Gastroesophageal sphincter (tissue), 4 donors: ENCODE results near the gene RING1. TPM values are rescaled to one million over a fixed set of nuclear protein-coding genes. Genes with fewer than 3 reads are reported as not detected.

ENCODE experiments used
- ATAC-seq: fragments of 150-250 bp; one replicate; pipeline ENCODE4 v1.9.1; 2016; ENCODE audit warnings: mild to moderate bottlenecking, moderate library complexity
- H3K27ac ChIP-seq, 4 donors: fragments of 200-600 bp; sonication (generic) in 3 of 4; 1 replicate in 3 of 4; 2 replicates in 1 of 4; pipeline ENCODE4 v1.5.1; 2016 to 2019
- H3K27me3 ChIP-seq: fragments of 200-600 bp; sonication (generic); one replicate; pipeline ENCODE4 v1.5.1; 2019
- H3K36me3 ChIP-seq, 2 donors: fragments of 200-600 bp; sonication (generic); one replicate each; pipeline ENCODE4 v1.5.1; 2019; ENCODE audit warnings: control low read depth in 1 of 2
- H3K4me1 ChIP-seq, 3 donors: fragments of 200-600 bp; sonication (generic); 1 replicate in 2 of 3; 2 replicates in 1 of 3; pipeline ENCODE4 v1.5.1; 2016 to 2019; ENCODE audit warnings: control low read depth in 2 of 3
- H3K4me3 ChIP-seq, 2 donors: fragments of 200-600 bp; sonication (generic); one replicate each; pipeline ENCODE4 v1.5.1; 2019; ENCODE audit warnings: mild to moderate bottlenecking in 1 of 2, moderate library complexity in 1 of 2
- H3K9me3 ChIP-seq, 3 donors: fragments of 200-600 bp; sonication (generic); one replicate each; pipeline ENCODE4 v1.5.1; 2017 to 2019; ENCODE audit warnings: control low read depth in 2 of 3
- EP300 ChIP-seq: sonication (generic); formaldehyde crosslinking; IDR thresholded peaks from one replicate; pipeline ENCODE4 v1.6.1; 2017; ENCODE audit warnings: antibody characterized with exemption, mild to moderate bottlenecking
- POLR2A ChIP-seq, 2 donors: fragments of 450-650 bp; IDR thresholded peaks; one replicate each; pipeline ENCODE4 v1.6.1; 2017; ENCODE audit warnings: antibody characterized with exemption in 2 of 2, mild to moderate bottlenecking in 2 of 2, moderate library complexity in 1 of 2
- POLR2AphosphoS5 ChIP-seq: sonication (generic); formaldehyde crosslinking; IDR thresholded peaks from one replicate; pipeline ENCODE4 v1.6.1; 2017; ENCODE audit warnings: antibody characterized with exemption
- WGBS, 2 donors: methylation state at CpG; one replicate each; pipeline ENCODE4 v1.1.5; 2018; ENCODE audit warnings: low coverage in 1 of 2; 5-methylcytosine and 5-hydroxymethylcytosine counted together
- total RNA-seq, 4 donors: library from RNA; depleted of rRNA; stranded (reverse); fragments of >200 nt; gene quantifications; one replicate each; pipeline ENCODE4 v1.1.0, GENCODE V29; 2016
- TF ChIP-seq, protein P1 (sequence below), 4 experiments: fragments of 200-600 bp in 2 of 4; fragments of 450-650 bp in 2 of 4; sonication (generic) in 1 of 4; IDR thresholded peaks; one replicate each; pipeline ENCODE4 v1.5.1; 2017 to 2019; ENCODE audit warnings: antibody characterized with exemption in 4 of 4, mild to moderate bottlenecking in 2 of 4, moderate library complexity in 2 of 4

The RING1 gene
- total RNA-seq, 4 donors from 2014 or later: 12.5 to 23.8 (median 17.7) TPM

GRCh38 chr6:33198159-33198852 is 10.0 kb upstream of the RING1 start:
- H3K9me3 ChIP-seq: no peaks in the 10 kb centered on the region
- 47 to 79% methylated on average over 3 to 5 of the region's 6 CpGs for WGBS, 2 donors
- ATAC-seq: no peak
- H3K27me3 ChIP-seq: no peaks in the 10 kb centered on the region
- H3K4me3 ChIP-seq: no peak overlapping the region
- TF ChIP-seq EP300 (no peak), POLR2AphosphoS5 (no peak), POLR2A (IDR thresholded peaks at IDR 0.05) (no peak)
- TF ChIP-seq, protein P1, sequence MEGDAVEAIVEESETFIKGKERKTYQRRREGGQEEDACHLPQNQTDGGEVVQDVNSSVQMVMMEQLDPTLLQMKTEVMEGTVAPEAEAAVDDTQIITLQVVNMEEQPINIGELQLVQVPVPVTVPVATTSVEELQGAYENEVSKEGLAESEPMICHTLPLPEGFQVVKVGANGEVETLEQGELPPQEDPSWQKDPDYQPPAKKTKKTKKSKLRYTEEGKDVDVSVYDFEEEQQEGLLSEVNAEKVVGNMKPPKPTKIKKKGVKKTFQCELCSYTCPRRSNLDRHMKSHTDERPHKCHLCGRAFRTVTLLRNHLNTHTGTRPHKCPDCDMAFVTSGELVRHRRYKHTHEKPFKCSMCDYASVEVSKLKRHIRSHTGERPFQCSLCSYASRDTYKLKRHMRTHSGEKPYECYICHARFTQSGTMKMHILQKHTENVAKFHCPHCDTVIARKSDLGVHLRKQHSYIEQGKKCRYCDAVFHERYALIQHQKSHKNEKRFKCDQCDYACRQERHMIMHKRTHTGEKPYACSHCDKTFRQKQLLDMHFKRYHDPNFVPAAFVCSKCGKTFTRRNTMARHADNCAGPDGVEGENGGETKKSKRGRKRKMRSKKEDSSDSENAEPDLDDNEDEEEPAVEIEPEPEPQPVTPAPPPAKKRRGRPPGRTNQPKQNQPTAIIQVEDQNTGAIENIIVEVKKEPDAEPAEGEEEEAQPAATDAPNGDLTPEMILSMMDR (IDR thresholded peaks at IDR 0.05): no peak
- peak overlapping the region in 1 of 4 donors; percentile 15 for H3K27ac ChIP-seq
- H3K4me1 ChIP-seq: peaks cover 13 to 56% (median 20%) of the 10 kb centered on the region in 3 donors
- peaks cover 0 to 56% of the 10 kb centered on the region in 2 donors for H3K36me3 ChIP-seq

DNA sequence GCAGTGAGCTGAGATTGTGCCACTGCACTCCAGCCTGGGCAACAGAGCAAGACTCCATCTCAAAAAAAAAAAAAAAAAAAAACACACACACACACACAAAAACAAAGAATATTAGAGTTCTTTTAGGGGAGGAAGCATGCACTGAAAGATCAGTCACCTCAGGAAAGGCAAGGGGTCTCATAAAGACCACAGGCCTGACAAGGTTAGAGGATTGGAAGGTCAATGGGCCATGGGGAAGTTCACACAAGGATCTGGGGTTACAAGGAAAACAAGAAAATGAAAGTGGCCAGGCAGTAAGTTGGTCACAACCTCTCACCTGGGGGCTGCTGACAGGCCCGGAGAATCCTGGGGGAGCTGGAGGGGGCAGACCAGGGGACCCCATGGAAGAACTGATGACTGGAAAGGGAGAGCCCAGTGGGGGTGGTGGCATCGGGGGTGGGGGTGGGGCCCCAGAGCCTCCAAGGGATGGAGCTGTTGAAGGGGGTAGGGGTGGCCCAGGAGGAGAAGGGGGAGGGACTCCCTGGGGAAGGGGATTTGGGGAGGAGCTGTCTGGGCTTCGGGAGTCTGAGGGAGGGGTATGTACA is 9.4 kb upstream of the RING1 start:
- no peak for ATAC-seq
- Histone ChIP-seq H3K27ac (peak overlapping the region in 3 of 4 donors; percentile 94 to 96 (median 94)), H3K4me1 (peaks cover 13 to 58% (median 22%) of the 10 kb centered on the region in 3 donors), H3K27me3 (no peaks in the 10 kb centered on the region), H3K36me3 (peaks cover 0 to 61% of the 10 kb centered on the region in 2 donors), H3K9me3 (no peaks in the 10 kb centered on the region), H3K4me3 (peak overlapping the region; percentile 76 to 95)
- 10 to 27% methylated on average over 1 to 2 of the region's 3 CpGs for WGBS, 2 donors
- TF ChIP-seq POLR2AphosphoS5 (no peak), EP300 (no peak), POLR2A (IDR thresholded peaks at IDR 0.05) (no peak)
- TF ChIP-seq, protein P1 (IDR thresholded peaks at IDR 0.05): no peak

DNA sequence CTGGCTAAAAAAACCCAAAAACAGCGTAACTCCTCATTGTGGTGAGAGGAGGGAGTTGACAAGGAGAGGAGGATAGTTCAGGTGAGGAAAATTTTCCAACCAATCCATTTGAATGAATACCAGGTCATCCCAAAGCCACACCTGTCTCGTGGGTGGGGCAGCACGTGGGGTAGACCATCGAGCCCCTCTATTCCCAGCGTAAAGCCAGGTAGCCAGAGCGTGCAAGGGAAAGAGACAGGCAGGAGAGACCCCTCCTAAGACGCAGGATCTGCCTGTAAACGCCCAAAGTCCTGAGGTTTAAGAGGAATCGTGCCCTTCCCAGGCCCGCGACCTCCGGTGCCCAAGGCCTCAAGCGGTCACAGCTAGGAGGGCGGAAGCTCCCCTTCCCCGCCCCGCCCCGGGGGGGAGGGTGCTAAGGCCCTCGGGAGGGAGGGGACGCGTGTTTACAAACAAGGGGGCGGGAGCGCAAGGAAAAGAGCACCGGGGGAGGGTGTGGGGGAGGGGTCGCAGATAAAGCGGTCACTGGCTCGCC is 8.5 kb upstream of the RING1 start:
- Histone ChIP-seq H3K9me3 (no peaks in the 10 kb centered on the region), H3K27ac (peak overlapping the region; percentile 83 to 96 (median 94)), H3K4me3 (peak overlapping the region; percentile 76 to 95), H3K4me1 (peaks cover 13 to 65% (median 25%) of the 10 kb centered on the region in 3 donors), H3K27me3 (no peaks in the 10 kb centered on the region), H3K36me3 (peaks cover 0 to 53% of the 10 kb centered on the region in 2 donors)
- TF ChIP-seq POLR2AphosphoS5: no peak
- TF ChIP-seq POLR2A (IDR thresholded peaks at IDR 0.05): no peak
- TF ChIP-seq, protein P1 (IDR thresholded peaks at IDR 0.05): no peak
- peak; percentile 14 for ATAC-seq
- WGBS, 2 donors: 5 to 9% methylated on average over 2 to 6 of the region's 26 CpGs

DNA sequence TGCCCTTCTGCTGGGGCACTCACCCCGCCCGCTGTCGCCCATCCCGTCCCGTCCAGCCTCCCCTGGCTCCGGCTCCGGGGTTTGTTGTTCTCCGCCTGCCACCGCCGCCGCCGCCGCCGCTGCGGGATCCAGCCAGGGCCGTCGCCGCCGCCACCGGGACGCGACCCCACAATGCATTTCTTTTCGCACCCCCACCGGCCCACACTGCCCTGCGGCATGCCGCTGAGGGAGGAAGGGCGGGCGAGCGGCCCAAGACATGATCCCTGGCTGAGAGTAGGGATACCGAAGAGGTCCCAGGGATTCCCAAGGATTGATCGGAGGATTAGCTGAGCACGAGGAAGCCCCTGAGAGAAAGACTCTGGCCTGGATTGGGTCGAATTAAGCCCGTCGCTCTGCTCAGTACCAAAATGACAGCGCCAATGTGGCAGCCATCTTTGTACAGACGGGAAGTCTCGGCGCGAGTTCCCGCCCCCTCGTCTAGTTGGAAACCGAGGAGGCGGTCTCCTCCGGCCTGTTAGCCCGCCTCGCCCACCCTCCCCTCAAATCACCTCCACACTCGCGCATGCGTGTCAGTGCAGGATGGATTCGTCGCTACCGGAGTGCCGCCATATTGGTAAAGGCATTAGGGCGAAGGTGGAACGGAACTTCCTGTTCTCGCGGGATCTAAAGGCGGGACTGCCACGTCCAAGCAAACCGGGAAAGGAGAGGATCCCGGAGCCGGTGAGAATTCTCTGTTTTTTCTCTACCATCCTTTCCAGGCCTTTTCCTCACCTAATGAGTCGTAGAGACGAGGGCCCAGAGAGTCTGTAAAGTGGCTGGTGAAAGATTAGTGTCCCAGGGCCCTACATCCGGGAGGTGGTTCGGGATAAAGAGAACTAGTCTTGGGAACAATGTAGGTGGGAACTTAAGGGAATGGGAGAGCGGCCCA is 7.8 kb upstream of the RING1 start, which contains the start of the genes RXRB and SLC39A7:
Gene RXRB, minus strand, starts transcription at position 447 of the 928 bp plus-strand sequence. Its CDS starts 189 bp downstream, at position 258.
Gene SLC39A7, plus strand, starts transcription at position 649 of the 928 bp plus-strand sequence. CDS start 379 bp downstream, outside the sequence.
- TF ChIP-seq EP300 (no peak), POLR2A (IDR thresholded peaks at IDR 0.05) (peak; percentile 52 to 72), POLR2AphosphoS5 (peak; percentile 64)
- TF ChIP-seq, protein P1 (IDR thresholded peaks at IDR 0.05): no peak
- ATAC-seq: peak; percentile 91
- WGBS, 2 donors: 0% methylated on average over 8 to 9 of the region's 68 CpGs
- peak within 1 kb of the TSS; percentile 83 to 96 (median 94) for H3K27ac ChIP-seq
- H3K9me3 ChIP-seq: no peaks in the 10 kb centered on the region
- H3K27me3 ChIP-seq: no peaks in the 10 kb centered on the region
- H3K36me3 ChIP-seq: peaks cover 0 to 46% of the 10 kb centered on the region in 2 donors
- H3K4me3 ChIP-seq: peak within 1 kb of the TSS; percentile 76 to 95
- peaks cover 13 to 72% (median 30%) of the 10 kb centered on the region in 3 donors for H3K4me1 ChIP-seq
